ENCODE measurements around the gene CCK. TPM values are rescaled to one million over a fixed set of nuclear protein-coding genes. Genes with fewer than 3 reads are reported as not detected.
A peak's percentile ranks its signal among the peaks of the same experiment; 100 is the strongest.

CCK gene
- total RNA-seq, 2 donors from 2014 or later, result not detected

DNA sequence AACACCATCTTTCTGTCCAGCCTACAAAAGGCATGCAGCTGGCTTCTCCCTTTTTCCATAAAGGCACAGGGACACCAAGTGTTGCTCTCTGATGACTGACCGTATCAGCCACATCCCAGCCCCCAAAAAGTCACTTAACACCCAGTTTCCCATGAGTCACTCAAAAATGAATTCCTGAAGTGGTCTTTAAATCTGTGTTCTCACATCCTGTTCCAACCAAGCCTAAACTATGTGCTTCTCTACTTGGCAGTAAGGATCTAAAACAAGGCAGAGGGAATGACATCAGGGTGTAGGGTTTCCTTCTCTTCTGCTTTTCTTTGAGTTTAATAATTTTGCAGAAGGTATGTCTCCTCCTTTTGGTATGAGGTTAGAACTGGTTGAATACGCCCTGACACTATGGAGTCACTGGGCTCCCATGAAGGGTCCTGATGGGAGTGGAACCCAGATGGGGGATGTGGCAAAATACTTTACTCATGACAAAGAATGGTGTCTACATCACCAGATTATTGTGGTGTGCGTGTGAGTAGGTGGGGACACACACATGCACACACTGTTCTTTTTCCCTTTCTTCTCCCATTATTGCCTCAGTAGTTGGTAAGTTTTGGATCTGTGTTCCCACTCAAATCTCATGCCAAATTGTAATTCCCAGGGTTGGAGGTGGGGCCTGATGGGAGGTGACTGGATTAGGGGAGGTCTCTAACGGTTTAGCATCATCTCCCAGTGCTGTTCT is 35.6 kb upstream of the CCK start:
- 39 to 41% methylated on average over 4 of the region's 4 CpGs for WGBS, 2 donors
- TF ChIP-seq POLR2A (IDR thresholded peaks at IDR 0.05), result no peak
- TF ChIP-seq, protein P1, sequence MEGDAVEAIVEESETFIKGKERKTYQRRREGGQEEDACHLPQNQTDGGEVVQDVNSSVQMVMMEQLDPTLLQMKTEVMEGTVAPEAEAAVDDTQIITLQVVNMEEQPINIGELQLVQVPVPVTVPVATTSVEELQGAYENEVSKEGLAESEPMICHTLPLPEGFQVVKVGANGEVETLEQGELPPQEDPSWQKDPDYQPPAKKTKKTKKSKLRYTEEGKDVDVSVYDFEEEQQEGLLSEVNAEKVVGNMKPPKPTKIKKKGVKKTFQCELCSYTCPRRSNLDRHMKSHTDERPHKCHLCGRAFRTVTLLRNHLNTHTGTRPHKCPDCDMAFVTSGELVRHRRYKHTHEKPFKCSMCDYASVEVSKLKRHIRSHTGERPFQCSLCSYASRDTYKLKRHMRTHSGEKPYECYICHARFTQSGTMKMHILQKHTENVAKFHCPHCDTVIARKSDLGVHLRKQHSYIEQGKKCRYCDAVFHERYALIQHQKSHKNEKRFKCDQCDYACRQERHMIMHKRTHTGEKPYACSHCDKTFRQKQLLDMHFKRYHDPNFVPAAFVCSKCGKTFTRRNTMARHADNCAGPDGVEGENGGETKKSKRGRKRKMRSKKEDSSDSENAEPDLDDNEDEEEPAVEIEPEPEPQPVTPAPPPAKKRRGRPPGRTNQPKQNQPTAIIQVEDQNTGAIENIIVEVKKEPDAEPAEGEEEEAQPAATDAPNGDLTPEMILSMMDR (IDR thresholded peaks at IDR 0.05), result no peak
- intact Hi-C loops (cut with DNase I), result no loop called here

DNA sequence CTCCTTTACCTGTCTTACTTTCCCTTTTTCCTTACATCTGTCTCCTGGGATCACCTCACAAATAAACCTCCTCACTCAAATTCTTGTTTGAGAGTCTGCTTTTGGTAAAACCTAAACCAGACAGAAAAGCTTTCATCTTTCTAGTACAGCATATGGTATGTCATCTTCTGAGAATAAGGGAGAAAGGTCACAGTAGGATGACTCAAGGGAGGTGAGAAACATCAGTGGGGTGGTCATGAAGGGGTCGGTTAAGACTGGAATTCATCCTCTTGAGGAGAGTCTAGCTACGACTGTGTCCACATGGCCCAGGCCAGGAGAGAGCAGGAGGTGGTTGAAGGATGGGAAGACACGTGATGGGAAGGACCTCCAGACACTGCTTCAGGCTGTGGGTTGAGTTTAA is 34.8 kb upstream of the CCK start:
- intact Hi-C loops (cut with DNase I), result no loop called here
- TF ChIP-seq, protein P1 (IDR thresholded peaks at IDR 0.05), result no peak
- TF ChIP-seq POLR2A (IDR thresholded peaks at IDR 0.05), result no peak
- no peak for DNase-seq
- Histone ChIP-seq H3K27me3 (no peaks in the 10 kb centered on the region), H3K9me3 (no peaks in the 10 kb centered on the region), H3K4me3 (no peak overlapping the region), H3K27ac (no peak overlapping the region), H3K36me3 (replicated peaks in 1 of 2; ENCODE audit: insufficient read depth in 1 of 2, low read depth in 2 of 2) (no peaks in the 10 kb centered on the region), H3K4me1 (no peaks in the 10 kb centered on the region)
- 37 to 41% methylated on average over 3 of the region's 3 CpGs for WGBS, 2 donors
- no peak for ATAC-seq

More for the DNA sequence above, 35.6 kb upstream of the CCK start:
- no peak for ATAC-seq
- no peaks in the 10 kb centered on the region for H3K4me1 ChIP-seq
- no peak overlapping the region for H3K4me3 ChIP-seq
- H3K27ac ChIP-seq, result no peak overlapping the region
- no peak for DNase-seq
- no peaks in the 10 kb centered on the region for H3K27me3 ChIP-seq
- no peaks in the 10 kb centered on the region for H3K9me3 ChIP-seq
- no peaks in the 10 kb centered on the region for H3K36me3 ChIP-seq (replicated peaks in 1 of 2; ENCODE audit: insufficient read depth in 1 of 2, low read depth in 2 of 2)

DNA sequence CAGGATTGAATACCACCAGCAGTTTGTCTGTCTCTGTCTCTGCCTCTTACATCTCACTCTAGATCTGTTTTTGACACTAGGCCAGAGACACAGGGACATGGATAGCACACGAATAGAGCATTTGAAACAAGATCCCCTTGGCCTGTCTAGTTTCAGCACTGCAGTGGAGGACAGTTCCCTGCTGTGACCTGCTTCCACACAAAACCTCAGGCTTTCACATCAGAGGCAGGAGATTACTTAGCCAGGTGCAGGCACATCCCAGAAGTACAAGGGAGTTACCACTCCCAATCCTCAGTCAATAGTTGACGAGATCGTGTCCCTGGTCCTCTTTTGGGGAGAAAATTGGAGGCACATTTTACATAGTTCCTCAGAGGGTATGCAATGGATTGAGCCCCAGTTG is 34.0 kb upstream of the CCK start:
- TF ChIP-seq, protein P1 (IDR thresholded peaks at IDR 0.05), result no peak
- no peak for TF ChIP-seq POLR2A (IDR thresholded peaks at IDR 0.05)
- Histone ChIP-seq H3K4me1 (no peaks in the 10 kb centered on the region), H3K36me3 (replicated peaks in 1 of 2; ENCODE audit: insufficient read depth in 1 of 2, low read depth in 2 of 2) (no peaks in the 10 kb centered on the region), H3K4me3 (no peak overlapping the region), H3K27me3 (no peaks in the 10 kb centered on the region), H3K9me3 (no peaks in the 10 kb centered on the region), H3K27ac (no peak overlapping the region)
- DNase-seq, result peak in 3 of 4 donors; percentile 6 to 26 (median 20)
- WGBS, 2 donors, result 10 to 16% methylated on average over 3 of the region's 3 CpGs
- intact Hi-C loops (cut with DNase I), result no loop called here
- no peak for ATAC-seq

DNA sequence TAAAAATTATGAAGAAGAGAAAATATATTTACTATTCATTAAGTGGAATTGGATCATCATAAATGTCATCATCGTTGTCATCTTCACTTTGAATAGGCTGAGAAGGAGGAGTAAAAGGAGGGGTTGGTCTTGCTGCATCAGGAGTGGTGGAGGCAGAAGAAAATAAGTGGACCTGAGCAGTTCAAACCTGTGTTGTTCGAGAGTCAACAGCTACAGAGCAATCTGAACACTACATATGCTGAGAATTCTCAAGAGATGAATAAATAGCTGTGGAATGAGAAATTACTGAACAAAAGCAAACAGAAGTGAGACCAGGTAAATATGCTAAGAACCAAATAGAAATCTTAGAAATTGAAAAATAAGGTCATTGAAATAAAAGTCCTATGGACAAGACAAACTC is 32.3 kb upstream of the CCK start:
- ATAC-seq (no peak), DNase-seq (no peak)
- WGBS, 2 donors, result 51 to 59% methylated on average over 2 of the region's 2 CpGs
- no peaks in the 10 kb centered on the region for H3K27me3 ChIP-seq
- intact Hi-C loops (cut with DNase I), result no loop called here
- TF ChIP-seq, protein P1 (IDR thresholded peaks at IDR 0.05), result no peak
- no peak for TF ChIP-seq POLR2A (IDR thresholded peaks at IDR 0.05)
- H3K9me3 ChIP-seq, result no peaks in the 10 kb centered on the region
- H3K4me1 ChIP-seq, result no peaks in the 10 kb centered on the region
- no peak overlapping the region for H3K27ac ChIP-seq
- no peaks in the 10 kb centered on the region for H3K36me3 ChIP-seq (replicated peaks in 1 of 2; ENCODE audit: insufficient read depth in 1 of 2, low read depth in 2 of 2)
- no peak overlapping the region for H3K4me3 ChIP-seq

DNA sequence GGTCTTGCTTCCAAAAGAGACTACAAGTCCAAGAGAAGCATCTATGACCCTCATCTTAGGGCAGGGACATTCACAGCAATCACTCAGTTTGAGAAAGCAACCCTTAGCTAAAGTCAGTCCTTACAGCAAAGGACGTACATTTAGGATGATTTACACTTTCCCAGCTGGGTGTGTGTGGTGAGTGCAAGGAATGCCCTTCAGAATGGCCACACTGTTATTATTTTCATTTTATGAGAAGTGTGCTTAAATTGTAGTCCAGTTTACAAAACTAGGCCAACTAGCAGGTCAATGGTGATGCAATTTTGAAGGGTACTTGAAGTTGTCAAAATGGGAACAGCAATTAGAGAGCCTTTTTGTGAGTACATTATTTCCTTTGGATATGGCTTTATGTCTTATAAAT is 26.0 kb upstream of the CCK start:
- ATAC-seq, result no peak

More for the DNA sequence above, 26.0 kb upstream of the CCK start:
- no peaks in the 10 kb centered on the region for H3K9me3 ChIP-seq
- intact Hi-C loops (cut with DNase I), result no loop called here
- H3K36me3 ChIP-seq (replicated peaks in 1 of 2; ENCODE audit: insufficient read depth in 1 of 2, low read depth in 2 of 2), result no peaks in the 10 kb centered on the region
- WGBS, 2 donors, result 58 to 73% methylated on average over 1 of the region's 1 CpG
- H3K4me3 ChIP-seq, result no peak overlapping the region
- DNase-seq, result no peak
- no peaks in the 10 kb centered on the region for H3K4me1 ChIP-seq
- H3K27me3 ChIP-seq, result no peaks in the 10 kb centered on the region
- no peak overlapping the region for H3K27ac ChIP-seq
- no peak for TF ChIP-seq POLR2A (IDR thresholded peaks at IDR 0.05)
- TF ChIP-seq, protein P1 (IDR thresholded peaks at IDR 0.05), result no peak
